Hematopoietic multipotent progenitor cell (in vitro differentiated cells): Measurements from ENCODE around the gene LSAMP. TPM values are rescaled to one million over a fixed set of nuclear protein-coding genes. Genes with fewer than 3 reads are reported as not detected.

Source experiments
- DNase-seq, 3 donors: peaks; one replicate each; pipeline ENCODE4 v3.0.0-alpha.2; 2011 to 2015; ENCODE audit warnings: low read depth in 2 of 3, low spot score in 2 of 3
- total RNA-seq: library from RNA; depleted of rRNA; stranded (reverse); fragments of >200 nt; gene quantifications from one replicate; pipeline ENCODE4 v1.2.3, GENCODE V29; 2012

LSAMP gene
- 0.27 TPM for total RNA-seq

DNA sequence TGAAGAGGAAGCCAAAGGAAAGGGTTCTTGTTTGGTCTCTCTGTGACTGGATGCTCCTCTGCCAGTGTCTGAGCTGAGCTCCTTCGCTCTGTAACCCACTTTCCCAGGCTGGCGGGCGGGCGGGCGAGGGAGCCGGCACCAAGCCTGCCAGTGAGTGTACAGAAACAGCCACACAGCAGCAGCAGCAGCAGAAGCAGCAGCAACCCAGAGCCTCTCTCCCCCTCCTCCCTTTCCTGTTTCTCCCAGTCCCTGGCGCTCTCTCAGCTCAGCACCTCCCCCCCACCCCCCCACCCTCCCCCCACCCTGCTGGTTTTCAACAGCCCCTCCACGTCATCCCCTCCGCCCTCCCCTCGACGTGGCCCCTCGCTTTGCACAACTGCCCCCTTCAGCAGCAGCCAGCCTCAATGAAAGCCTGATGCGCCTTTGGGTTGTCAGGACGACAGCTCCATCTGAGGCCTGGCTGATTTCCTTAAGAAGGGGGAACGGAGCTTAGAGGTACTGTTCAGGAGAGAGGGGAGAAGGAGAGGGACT is at the start of gene LSAMP:
TSS of gene LSAMP (minus strand) at position 177 of the 531 bp plus-strand sequence.
- no peak for DNase-seq

DNA sequence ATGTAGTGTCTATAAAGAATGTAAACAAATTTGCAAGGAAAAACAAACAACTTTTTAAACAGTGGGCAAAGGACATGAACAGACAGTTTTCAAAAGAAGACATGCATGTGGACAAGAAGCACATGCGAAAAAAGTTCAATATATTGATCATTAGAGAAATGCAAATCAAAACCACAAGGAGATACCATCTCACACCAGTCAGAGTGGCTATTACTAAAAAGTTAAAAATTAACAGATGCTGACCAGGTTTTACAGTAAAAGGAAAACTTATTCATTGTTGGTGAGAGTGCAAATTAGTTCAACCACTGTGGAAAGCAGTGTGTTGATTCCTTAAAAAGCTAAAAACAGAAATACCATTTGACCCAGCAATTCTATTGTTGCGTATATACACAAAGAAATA is 47.1 kb upstream of the LSAMP start:
- no peak for DNase-seq

DNA sequence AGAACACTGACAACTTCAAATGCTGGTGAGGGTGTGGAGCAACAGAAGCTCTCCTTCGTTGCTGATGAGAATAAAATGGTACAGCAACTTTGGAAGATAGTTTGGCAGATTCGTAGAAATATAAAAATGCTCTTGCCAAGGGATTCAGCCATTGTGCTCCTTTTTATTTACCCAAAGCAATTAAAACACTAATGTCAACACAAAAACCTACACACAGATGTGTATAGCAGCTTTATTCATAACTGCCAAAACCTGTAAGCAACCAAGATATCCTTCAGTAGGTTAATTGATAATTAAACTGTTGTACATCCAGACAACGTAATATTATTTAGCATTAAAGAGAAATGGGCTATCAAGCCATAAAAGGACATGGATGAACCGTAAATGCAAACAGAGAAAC is 37.8 kb upstream of the LSAMP start:
- DNase-seq, result no peak

DNA sequence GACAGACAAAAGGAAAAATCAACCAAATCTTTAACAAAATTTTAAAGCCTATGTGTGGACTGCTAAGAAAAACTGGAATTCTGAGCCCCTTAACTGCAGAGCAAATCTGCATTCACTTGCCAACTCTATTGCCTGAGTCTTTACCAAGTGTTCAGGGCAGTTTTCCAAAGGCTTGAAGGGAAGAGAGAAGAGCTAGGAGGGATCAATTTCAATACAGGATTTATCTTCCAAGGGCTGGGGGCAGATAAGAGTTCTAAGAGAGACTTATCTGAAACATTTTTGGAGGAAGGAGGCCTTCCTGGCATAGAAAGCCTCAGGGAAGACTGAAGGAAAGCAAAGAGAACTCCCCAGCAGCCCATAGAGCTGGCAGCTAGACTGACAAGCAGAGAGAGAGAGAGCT is 31.4 kb upstream of the LSAMP start:
- no peak for DNase-seq

DNA sequence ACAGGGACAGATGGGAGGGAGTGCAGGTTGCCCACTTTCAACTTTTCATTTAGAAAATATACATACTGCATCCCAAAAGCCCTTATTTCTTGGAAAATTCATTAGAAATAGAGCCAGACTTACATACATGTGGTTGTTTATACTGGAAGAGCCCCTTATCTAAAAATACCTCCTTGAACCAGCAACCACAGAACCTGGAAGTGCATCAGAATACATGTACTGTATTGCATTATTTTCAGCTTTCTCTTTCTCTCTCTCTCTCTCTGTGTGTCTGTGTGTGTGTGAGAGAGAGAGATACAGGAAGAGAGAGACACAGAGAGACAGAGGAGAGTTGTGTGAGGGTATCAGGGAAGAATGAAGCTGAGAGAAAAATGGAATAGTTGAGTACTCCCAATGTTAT is 29.5 kb upstream of the LSAMP start:
- DNase-seq, result no peak

DNA sequence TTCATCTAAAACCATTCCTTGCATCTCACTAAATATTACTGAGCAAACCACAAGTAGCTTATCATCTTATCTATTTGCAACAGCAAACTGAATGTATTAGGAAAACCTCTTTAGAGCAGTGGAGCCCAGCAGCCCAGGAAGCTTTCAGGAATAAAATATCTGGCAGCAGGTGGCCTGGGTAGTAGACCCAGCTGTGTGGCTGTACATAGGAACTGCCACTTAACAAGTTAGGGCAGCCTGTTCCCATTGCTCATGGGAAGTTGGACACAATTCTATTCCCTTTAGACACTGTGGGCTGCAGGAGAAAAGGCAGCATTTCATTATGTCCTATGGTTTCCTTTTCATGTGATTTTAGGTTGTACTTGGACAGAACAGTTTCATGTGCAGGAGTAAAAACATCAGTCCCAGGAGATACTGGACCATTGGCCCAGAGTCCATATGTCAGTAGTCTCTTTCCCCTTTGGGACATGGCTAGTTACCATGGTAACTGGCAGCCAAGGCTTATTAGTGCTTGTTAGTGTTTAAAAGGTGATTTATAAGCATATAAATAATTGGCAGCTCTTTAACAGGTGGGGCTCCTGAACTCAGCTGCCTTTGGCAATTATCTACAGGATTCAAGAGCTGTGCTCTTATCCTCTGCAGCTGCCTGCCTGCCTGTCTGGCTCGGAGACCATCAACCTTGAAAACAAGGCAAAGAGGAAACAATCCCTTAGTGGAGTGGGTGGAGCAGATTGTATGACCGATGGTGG is 28.9 kb upstream of the LSAMP start:
- DNase-seq, result no peak

DNA sequence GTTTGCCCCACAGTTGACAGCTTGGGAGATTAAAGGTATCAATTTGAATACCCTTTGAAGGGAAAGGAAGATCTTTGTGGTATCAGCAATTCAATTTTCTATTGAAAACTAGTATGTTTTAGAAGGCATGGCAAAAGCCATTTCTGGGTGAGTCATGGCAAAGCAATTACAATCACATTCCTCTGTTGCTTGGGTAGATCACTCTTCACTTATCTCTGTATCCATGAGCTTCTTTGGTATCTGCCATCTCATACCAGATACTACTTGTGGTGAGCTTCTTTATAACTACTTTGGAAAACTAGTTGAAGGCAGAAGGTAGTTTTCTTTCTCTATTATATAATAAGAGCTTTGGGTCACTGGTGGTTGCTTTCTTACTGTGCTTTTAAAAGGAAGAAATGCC is 28.3 kb upstream of the LSAMP start:
- no peak for DNase-seq

DNA sequence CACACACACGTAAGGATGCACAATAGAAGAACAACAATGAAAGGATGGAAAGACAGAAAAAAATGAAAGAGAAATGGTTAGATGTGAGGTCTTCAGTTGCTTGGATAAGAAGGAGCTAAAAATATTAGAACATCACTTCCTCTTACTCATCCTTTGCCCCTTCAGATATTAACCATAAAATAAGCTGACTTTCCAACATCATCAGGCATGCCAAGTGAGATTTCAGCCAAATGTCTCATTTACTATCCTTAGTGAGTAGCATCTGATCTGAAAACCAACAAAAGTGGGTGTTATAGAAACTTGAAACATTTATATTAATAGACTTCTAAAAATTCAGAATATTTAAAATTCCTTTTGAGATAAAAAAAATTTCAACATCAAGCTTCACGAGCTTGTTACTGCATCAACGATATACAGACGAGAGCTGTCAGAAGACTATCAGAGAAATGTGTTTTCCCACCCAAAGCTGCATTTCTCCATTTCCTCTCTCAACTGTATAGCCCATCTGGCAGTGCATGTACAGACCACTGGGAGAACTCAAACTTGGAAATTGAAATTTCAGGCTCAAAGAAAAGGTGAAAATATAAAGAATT is 25.4 kb upstream of the LSAMP start:
- no peak for DNase-seq

DNA sequence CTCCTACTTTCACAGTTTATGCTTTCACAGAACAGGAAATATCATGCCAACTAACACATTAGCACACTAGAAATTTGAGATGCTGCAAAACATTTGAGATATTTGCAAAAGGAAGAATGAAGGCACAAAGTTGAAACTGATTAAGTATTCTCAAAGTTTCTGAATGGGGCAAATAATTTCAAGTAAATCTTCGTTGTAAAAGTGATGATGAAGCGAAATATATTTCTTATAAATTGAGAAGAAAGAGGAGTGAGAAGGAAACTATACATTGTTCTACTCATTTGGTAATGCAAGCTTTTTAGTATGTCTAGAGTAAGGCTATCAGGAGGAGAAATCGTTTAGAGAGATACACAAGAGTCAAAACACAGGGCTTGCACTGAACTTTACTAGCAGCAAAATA is 24.3 kb upstream of the LSAMP start:
- DNase-seq, result no peak

DNA sequence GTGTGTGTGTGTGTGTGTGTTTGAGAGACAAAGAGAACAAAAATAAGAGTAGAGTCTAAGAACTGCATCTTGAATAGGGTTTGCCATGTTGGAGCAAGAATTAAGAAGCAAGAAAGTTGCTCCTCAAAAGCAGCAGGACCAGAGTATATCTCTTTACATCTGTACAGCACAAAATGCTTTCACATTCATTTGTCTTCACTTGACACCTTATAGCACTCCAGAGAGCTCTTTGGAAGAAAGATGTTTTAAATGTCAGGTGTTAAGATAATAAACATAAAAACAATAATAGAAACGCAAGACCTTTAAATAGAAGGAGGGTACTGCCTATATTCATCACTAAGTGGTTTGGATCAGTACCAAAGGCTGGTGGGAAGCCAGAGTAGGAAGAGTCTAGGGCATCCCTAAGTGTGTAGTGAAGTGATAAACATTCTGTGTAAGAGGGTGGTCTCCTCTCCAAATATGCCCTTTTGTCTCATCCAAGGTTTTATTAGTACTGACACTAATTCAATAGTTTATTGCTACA is 19.1 kb upstream of the LSAMP start:
- no peak for DNase-seq

DNA sequence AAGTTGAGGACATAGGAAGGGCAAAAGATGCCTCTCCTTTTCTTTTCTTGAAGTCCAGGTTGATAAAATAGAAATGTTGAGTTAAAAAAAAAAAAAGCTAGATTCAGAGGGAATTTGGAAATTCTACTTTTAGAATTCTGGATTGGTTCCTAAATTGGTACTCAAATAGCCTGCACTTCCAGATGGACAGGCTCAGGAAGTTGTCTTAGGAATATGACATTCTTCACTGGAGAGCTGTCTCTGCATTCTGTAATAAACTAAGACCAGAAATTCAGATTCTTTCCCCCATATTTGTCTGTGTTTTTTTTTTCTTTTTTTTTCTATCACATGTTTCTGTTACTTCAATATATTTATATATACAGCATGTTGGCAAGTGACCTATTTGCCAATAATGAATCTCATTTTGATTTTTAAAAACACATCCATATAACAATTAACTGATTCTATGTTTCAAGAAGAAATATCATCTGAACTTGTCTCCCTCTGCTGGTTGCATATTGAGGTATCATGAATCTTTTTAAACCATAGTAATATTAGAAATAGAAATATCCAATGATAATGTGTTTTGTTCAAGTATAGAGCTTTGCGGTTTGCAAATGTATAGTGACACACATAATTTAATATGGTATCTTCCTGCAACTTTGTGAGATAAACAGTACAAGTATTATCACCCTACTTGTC is 8.5 kb upstream of the LSAMP start:
- no peak for DNase-seq

DNA sequence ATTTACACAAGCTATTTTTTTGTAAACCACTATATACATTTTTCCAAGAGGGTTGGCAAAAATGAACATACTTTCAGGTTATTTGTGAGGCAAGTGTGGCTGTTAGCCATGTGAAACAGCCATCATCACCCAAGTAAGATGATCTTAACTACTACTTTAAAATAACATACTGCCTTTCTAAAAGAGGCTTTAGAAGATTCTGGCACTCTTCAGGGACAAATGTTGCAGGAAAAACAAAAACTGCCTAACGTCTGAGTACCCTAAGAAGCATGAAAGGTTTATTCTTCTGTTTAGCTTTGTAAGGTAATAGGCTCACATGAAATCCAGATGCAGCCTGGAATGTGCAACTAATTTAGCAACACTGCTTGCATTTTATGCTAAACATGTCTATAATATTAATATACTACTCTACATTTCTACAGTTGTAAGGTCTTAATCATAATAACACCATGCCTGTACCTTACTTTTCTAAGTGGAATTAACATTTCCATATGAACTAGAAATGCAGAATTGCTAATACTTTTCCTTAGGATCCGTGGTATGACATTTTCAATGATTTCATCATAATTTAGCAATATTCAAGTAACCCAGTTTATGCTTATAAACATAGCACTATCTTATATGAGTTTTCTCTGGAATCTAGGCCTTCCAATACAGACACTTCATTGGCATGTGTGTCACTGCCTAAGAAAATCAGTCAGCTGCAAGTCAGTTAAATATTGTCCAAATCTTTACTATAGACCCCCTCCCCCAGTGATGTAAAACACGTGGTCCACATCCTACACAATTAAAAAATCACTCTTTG is 4.5 kb upstream of the LSAMP start:
- DNase-seq, result no peak

DNA sequence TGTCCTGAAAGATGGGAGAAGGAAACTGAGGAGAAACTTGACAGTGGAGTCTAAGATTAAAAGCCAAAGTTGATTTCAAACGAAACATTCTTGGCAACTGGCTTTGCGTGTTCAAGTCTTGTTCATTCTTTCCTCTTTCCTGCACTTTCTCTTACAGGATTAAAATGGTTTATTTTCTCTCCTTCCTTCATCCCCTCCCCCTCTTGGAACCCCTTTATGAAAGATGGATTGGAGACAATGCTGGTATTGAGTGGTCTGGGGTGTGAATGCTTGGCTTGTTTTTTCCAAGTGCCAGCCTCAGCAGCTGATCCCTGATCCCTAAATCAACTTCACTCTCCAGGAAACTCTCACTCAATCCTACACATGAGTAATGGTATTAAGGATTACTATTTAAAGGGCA is 703 bp upstream of the LSAMP start:
- DNase-seq, result no peak

DNA sequence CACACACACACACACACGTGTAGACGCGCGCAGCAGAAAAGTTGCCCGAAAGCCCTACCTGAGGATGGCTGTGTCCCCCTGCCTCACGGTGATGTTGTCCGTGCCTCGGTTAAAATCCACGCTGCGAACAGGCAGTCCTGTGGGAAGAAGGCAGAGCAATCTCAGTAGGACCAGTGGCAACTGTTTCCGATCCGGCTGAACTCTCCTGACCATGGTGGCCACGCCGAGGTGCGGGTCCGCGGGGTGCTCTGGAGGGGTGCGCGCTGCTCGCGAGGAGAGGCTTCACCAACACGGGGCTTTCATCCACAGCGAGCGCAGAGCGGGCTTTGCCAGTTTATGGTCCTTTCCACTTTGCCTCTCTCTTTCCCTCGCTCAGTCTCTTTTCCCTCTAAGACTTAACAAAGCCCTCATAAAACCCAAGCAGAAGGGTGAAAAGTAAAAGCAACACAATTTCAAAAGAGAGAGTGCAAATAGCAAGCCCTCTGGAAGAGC is 422 bp downstream of the LSAMP start:
- no peak for DNase-seq

DNA sequence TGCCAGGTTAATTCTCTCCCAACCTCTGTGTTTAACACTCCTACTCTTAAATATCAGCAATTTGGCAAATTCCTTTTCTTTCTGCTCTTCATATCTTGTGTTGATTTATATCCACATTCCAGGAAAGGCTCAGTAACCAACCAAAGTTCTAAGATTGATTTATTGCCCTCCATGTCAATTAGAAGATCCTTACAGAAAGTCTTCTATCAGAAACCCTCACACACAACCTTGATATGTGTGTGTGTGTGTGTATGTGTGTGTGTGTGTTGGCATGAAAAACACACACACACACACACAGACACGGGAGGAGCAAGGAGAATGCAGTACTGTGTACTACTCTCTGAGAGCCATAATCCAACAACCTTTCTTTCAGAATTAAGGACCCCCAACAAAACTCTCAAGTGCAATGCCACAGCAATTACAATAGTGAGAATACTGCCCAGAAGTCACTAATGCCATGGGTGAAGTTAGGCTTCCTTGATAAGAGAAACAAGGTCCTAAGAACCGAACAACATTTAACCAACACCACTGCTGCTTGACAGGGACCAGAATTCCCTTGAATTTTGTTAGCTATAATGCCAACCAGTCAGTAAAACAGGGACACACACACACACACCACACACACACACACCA is 1.1 kb downstream of the LSAMP start:
- DNase-seq, result no peak

DNA sequence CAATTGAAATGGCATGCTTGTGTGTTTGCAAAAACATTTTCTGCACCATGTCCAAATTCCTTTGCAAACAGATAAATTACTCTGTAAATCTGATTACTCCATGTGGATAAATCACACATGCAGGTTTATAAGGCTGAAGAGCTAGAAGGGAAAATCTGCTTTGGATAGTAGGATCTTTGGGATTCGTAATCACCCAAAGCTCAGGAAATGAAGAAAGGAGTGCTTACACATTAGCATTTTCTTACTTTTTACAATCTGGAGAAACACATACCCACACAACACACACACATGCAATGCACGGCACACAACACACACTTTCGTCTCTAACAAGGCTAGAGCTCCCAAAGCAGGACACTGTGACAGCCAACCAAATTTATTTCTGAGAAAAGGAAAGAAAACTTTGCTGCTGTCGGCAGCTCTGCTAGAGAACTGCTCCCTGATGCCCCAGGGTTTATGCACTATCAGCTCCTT is 2.1 kb downstream of the LSAMP start:
- DNase-seq, result no peak

DNA sequence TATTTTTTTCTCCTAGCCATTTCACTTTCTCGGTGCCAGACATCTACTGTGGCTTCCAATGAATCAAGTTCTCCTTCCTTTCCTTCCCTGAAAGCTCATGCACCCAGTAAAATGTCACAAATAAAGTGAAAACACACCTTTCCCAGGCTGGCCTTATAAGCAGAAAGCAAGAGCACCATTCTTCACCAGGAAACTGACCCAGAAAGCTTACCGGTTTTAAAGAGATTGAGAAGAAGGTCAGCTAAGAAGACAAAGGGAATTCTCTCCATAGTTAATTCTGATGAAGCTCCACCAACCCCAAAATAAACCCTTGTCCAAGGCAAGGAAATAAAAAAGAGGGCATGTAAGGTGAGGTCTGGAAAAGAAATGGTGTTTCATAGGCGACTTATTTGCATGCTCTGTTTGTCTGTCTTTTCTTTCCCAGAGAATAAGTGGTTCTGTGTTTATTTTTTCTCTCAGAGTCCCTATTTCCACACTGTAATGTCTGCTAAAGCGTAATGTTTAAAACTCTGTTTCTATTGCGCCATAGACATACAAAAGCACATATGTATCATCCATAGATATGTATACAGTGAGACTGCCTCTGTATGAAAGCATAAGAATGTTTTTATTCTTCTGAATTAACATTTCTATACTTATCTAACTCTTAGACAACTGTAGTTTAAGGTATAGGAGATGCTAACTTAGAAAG is 2.8 kb downstream of the LSAMP start:
- DNase-seq, result no peak

DNA sequence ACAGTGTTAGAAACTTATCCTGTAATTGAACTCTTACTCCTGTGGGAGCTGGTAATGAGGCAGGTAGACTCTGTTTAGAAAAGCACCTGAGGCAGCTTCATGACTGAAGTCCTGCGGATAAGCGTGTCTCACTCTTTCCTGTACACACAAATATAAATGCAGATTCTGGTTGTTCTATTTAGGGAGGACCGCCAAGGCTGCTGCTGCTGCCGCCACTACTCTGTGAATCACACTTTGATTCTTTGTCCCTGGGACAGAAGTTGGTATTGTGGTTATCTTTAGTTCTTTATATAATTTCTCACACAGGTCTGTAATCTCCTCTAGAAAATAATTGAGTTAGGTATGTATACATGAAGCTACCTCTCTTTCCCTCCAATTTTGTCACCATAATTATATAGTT is 3.6 kb downstream of the LSAMP start:
- no peak for DNase-seq

DNA sequence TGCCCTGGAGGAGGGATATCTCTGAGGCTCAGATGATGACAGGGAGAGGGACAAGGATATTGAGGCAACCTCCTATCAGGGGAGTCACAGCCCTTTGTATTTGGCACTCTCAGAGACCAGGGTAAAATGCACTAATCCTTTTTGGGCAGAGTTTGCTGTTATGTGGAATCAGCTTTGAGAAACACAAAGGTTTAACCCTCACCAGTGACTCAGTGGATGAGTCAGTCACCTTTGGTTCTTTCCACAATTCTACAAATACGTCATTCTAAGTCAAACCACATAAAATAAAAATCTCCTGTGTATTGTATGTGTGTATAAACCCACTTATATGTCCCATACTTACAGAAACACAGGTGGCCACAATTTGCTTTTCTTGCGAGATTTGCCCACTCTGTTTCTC is 5.1 kb downstream of the LSAMP start:
- DNase-seq, result no peak
